AG04450 (cell line): ENCODE measurements around the gene KIT. TPM values are rescaled to one million over a fixed set of nuclear protein-coding genes. Genes with fewer than 3 reads are reported as not detected.

Source experiments
- CTCF ChIA-PET: fragments of 300-600, 350-600 bp; formaldehyde crosslinking; extraction: SDS; loops from one replicate; lab custom pipeline; 2022; ENCODE audit warnings: antibody characterized with exemption, inconsistent platforms; lab: Charles Lee
- POLR2A ChIA-PET: fragments of 350-600 bp; formaldehyde crosslinking; extraction: SDS; loops from one replicate; lab custom pipeline; 2021; ENCODE audit warnings: antibody characterized with exemption, inconsistent platforms; lab: Yijun Ruan, JAX
- DNase-seq: peaks from one replicate; pipeline ENCODE4 v3.0.0-alpha.2; 2011; ENCODE audit warnings: low read depth, low spot score
- H3K27ac ChIP-seq: one replicate; pipeline ENCODE4 v1.5.1; 2012; ENCODE audit warnings: low read depth, low read length, control low read depth
- H3K27me3 ChIP-seq: one replicate; pipeline ENCODE4 v1.6.0; 2012; ENCODE audit warnings: low read length; ENCODE audit not compliant: control insufficient read depth, insufficient read depth
- H3K4me3 ChIP-seq: 2 replicates; pipeline ENCODE4 v1.5.1; 2011; ENCODE audit warnings: mild to moderate bottlenecking, low read depth, low read length, control low read depth
- H3K9me3 ChIP-seq: 2 replicates; pipeline ENCODE4 v1.5.1; 2012; ENCODE audit warnings: low read length; ENCODE audit not compliant: control insufficient read depth, insufficient read depth
- CTCF ChIP-seq: IDR thresholded peaks from 2 replicates; pipeline ENCODE4 v1.5.1; 2011; ENCODE audit warnings: low read depth, low read length, control low read depth, inconsistent platforms
- polyA plus RNA-seq: library from polyadenylated mRNA; depleted of rRNA; stranded (reverse); fragments of >200 nt; gene quantifications from 2 replicates; pipeline ENCODE4 v1.2.3, GENCODE V29; 2011

Gene KIT
- polyA plus RNA-seq, 1 experiment = 0.07 TPM

DNA sequence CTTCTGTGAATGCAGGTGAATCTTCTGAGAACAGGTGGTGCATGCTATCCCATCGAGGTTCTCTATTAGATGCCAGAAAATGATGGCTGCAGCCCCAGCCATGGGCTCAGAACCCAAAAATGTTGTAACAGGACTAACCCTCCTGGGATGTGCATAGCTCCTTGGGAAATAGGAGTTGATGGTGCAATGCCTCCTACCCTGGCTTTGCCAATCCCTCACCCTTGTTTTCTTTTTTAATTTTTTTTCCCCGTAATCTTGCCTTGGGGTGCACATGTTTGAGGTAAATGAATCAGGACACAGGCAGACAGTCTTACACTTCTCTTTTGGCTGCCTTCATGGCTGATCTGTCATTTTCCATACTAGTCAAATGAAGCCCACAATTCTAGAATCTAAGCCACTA is 96.6 kb downstream of the KIT start:
- no peak for DNase-seq
- no peak overlapping the region for H3K4me3 ChIP-seq
- TF ChIP-seq CTCF = no peak
- ChIA-PET POLR2A (no interaction called here), CTCF (no interaction called here)
- H3K27me3 ChIP-seq = no peaks in the 10 kb centered on the region
- no peaks in the 10 kb centered on the region for H3K9me3 ChIP-seq
- H3K27ac ChIP-seq = no peak overlapping the region

DNA sequence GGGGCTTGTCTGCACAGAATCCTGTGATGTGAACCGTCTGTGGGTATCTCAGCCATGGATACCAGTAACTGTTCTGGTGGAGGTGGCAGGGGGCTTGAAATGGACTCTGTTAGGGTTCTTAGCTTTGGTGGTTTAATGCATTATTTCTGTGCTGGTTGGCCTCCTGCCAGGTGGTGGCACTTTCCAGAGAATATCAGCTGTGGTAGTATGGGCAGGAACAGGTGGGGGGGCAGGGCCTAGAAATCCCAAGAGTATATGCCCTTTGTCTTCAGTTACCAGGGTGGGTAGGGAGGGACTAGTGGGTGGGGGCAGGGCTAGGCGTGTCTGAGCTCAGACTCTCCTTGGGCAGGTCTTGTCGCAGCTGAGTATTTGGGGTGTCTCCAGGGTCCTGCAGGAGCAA is 106.7 kb downstream of the KIT start:
- ChIA-PET POLR2A (no interaction called here), CTCF (no interaction called here)
- no peak for DNase-seq
- no peak for TF ChIP-seq CTCF
- H3K4me3 ChIP-seq = no peak overlapping the region
- H3K27ac ChIP-seq = no peak overlapping the region
- H3K27me3 ChIP-seq = no peaks in the 10 kb centered on the region
- no peaks in the 10 kb centered on the region for H3K9me3 ChIP-seq

GRCh38 chr4:54767376-54767775 is 109.6 kb downstream of the KIT start:
- H3K27ac ChIP-seq = no peak overlapping the region
- POLR2A ChIA-PET = no interaction called here
- H3K9me3 ChIP-seq = no peaks in the 10 kb centered on the region
- no peak overlapping the region for H3K4me3 ChIP-seq
- CTCF ChIA-PET = no interaction called here
- TF ChIP-seq CTCF = no peak
- no peaks in the 10 kb centered on the region for H3K27me3 ChIP-seq
- DNase-seq = no peak

DNA sequence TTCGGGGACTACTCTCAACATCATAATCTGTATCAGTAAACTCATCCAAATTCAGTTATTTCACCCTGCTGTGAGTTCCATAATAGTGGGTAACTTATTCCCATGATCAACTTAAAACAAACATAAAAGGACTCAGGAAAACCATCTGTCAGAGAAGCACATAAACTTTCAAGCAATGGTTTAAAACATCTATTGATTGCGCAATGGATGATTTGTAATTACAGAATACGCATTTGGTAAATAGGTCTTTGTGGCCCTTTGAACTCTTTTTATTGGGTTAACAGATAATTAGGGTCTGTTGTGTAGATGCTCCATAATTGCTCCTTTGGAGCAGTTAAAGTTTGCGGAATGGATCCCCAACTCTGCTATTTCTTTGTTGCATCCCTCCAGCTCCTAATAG is 115.3 kb downstream of the KIT start:
- no peak for DNase-seq
- no peaks in the 10 kb centered on the region for H3K9me3 ChIP-seq
- TF ChIP-seq CTCF = no peak
- no peak overlapping the region for H3K27ac ChIP-seq
- ChIA-PET POLR2A (no interaction called here), CTCF (no interaction called here)
- no peak overlapping the region for H3K4me3 ChIP-seq
- no peaks in the 10 kb centered on the region for H3K27me3 ChIP-seq

- CTCF ChIA-PET = no interaction called here
- Histone ChIP-seq H3K27ac (no peak overlapping the region), H3K27me3 (no peaks in the 10 kb centered on the region), H3K4me3 (no peak overlapping the region), H3K9me3 (no peaks in the 10 kb centered on the region)
- DNase-seq = no peak
- no peak for TF ChIP-seq CTCF
- POLR2A ChIA-PET = no interaction called here
These were observed 121.3 kb downstream of the KIT start for GRCh38 chr4:54779036-54779435.
